Left renal cortex interstitium (tissue), 4 donors: ENCODE results near the gene PCDH10. TPM values are rescaled to one million over a fixed set of nuclear protein-coding genes. Genes with fewer than 3 reads are reported as not detected.

Experiments used
- DNase-seq, 4 donors: peaks; one replicate each; pipeline ENCODE4 v3.0.0-alpha.2; 2013; ENCODE audit warnings: low read depth in 4 of 4, low spot score in 2 of 4, missing footprints in 1 of 4
- polyA plus RNA-seq, 4 donors: library from polyadenylated mRNA; unstranded; fragments of 120-200 nt; gene quantifications; one replicate each; pipeline ENCODE4 v1.2.1, GENCODE V29; 2013; ENCODE audit not compliant: insufficient read length in 4 of 4

The PCDH10 gene
- polyA plus RNA-seq = 1 to 10 TPM; 4.4 to 7.5 (median 5.0) TPM

- DNase-seq = peak; percentile 80 to 93 (median 88)
Measured at GRCh38 chr4:133148690-133149363, at the start of gene PCDH10. Gene PCDH10, plus strand, starts transcription at chr4:133149294. Its CDS starts 847 bp downstream, at chr4:133150141.

GRCh38 chr4:133102043-133102442 lies 47.1 kb upstream of the PCDH10 start:
- DNase-seq = no peak

- no peak for DNase-seq
Measured at GRCh38 chr4:133102612-133103409, 46.3 kb upstream of the PCDH10 start.

GRCh38 chr4:133112641-133113040 lies 36.5 kb upstream of the PCDH10 start:
- no peak for DNase-seq

GRCh38 chr4:133124746-133125145 lies 24.3 kb upstream of the PCDH10 start:
- no peak for DNase-seq

- no peak for DNase-seq
Measured at GRCh38 chr4:133127500-133127899, 21.6 kb upstream of the PCDH10 start.

- DNase-seq = no peak
Measured at GRCh38 chr4:133129237-133129636, 19.9 kb upstream of the PCDH10 start.

GRCh38 chr4:133130171-133130570 lies 18.9 kb upstream of the PCDH10 start:
- no peak for DNase-seq

GRCh38 chr4:133131829-133132460 lies 17.1 kb upstream of the PCDH10 start:
- DNase-seq = no peak

GRCh38 chr4:133136833-133137232 lies 12.3 kb upstream of the PCDH10 start:
- DNase-seq = no peak

- DNase-seq = no peak
Measured at GRCh38 chr4:133137571-133137970, 11.5 kb upstream of the PCDH10 start.

GRCh38 chr4:133143775-133144430 lies 5.2 kb upstream of the PCDH10 start:
- DNase-seq = no peak

GRCh38 chr4:133145241-133145640 lies 3.9 kb upstream of the PCDH10 start:
- no peak for DNase-seq

GRCh38 chr4:133145758-133146573 lies 3.1 kb upstream of the PCDH10 start:
- DNase-seq = peak in 1 of 4 donors; percentile 3

- DNase-seq = peak in 3 of 4 donors; percentile 57 to 75 (median 66)
Measured at GRCh38 chr4:133146574-133147241, 2.4 kb upstream of the PCDH10 start.

- peak in 3 of 4 donors; percentile 10 to 23 (median 13) for DNase-seq
Measured at GRCh38 chr4:133147286-133147821, 1.7 kb upstream of the PCDH10 start.

GRCh38 chr4:133147921-133148689 lies 989 bp upstream of the PCDH10 start:
- peak in 3 of 4 donors; percentile 23 to 32 (median 31) for DNase-seq

- DNase-seq = no peak
Measured at GRCh38 chr4:133149364-133149695, 236 bp downstream of the PCDH10 start.
